BLaER1 (cell line): ENCODE measurements around the gene USP6NL.

Experiments used
- H3K27ac ChIP-seq: shearing (Covaris generic); formaldehyde crosslinking; 2 replicates; pipeline ENCODE4 v1.8.1; 2022
- H3K27me3 ChIP-seq: shearing (Covaris generic); formaldehyde crosslinking; 2 replicates; pipeline ENCODE4 v1.8.1; 2022
- H3K36me3 ChIP-seq: shearing (Covaris generic); formaldehyde crosslinking; 2 replicates; pipeline ENCODE4 v1.8.1; 2022
- H3K4me1 ChIP-seq: shearing (Covaris generic); formaldehyde crosslinking; 2 replicates; pipeline ENCODE4 v1.8.1; 2022
- H3K4me2 ChIP-seq: shearing (Covaris generic); formaldehyde crosslinking; 2 replicates; pipeline ENCODE4 v1.8.1; 2022
- H3K4me3 ChIP-seq: shearing (Covaris generic); formaldehyde crosslinking; 2 replicates; pipeline ENCODE4 v1.8.1; 2022
- H3K9ac ChIP-seq: shearing (Covaris generic); formaldehyde crosslinking; 2 replicates; pipeline ENCODE4 v1.8.1; 2022
- H3K9me3 ChIP-seq: shearing (Covaris generic); formaldehyde crosslinking; 2 replicates; pipeline ENCODE4 v1.8.1; 2022
- H4K20me1 ChIP-seq: shearing (Covaris generic); formaldehyde crosslinking; 2 replicates; pipeline ENCODE4 v1.8.1; 2022
- Cebpa-rat ChIP-seq: shearing (Covaris generic); IDR thresholded peaks from 2 replicates; pipeline ENCODE4 v1.8.1; 2022

Gene USP6NL

DNA sequence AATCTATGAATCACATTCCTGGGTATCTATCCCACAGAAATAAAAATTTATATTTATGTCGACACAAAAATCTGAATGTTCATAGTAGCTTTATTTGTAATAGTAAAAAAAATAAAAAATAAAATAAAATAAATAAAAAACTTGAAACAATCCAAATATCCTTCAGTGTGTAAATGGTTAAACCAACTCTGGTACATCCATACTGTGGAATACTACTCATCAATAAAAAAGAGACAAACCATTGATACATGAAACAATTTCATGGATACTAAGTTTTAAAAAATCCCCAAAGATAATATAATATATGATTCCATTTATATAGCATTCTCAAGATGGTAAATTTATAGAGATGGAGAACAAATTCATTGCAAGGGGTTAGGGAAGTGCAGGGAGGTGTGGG is 48.6 kb downstream of the USP6NL start:
- no peak overlapping the region for H3K9ac ChIP-seq
- H3K9me3 ChIP-seq = peaks cover 24% of the 10 kb centered on the region
- peaks cover 53% of the 10 kb centered on the region for H4K20me1 ChIP-seq
- no peak overlapping the region for H3K27ac ChIP-seq
- no peaks in the 10 kb centered on the region for H3K27me3 ChIP-seq
- no peak overlapping the region for H3K4me3 ChIP-seq
- H3K4me1 ChIP-seq = peaks cover 20% of the 10 kb centered on the region
- peaks cover 40% of the 10 kb centered on the region for H3K36me3 ChIP-seq
- no peak for TF ChIP-seq Cebpa-rat
- no peak overlapping the region for H3K4me2 ChIP-seq

DNA sequence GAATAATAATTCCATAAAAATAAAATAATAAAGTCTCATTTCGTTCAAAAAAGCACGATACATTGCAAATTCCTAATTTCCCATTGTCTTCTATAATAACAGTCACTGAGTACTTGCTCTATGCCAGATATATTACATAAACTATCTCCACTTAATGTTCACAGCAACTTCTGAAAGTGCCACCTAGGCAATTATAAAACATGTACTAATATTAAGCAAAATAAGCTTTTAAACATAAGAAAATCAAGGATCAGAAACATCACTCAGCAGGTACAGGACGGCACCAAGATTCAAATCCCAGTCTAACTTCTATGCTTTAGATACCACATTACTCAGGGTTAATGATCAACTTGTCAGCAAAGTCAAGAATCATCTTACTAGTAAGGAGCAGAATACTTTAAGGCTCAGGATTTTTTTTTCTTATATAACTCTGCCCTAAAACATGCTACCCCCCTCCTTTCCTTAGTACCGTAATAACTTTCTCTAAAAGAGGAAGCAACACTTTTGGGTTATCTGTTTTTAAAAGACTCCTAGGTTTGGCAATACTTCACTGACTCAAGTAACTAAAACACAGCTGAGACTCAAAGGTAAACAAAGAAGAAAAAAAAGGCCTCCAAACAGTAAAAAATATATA is 51.3 kb downstream of the USP6NL start:
- TF ChIP-seq Cebpa-rat = no peak
- H3K27ac ChIP-seq = no peak overlapping the region
- H3K9ac ChIP-seq = no peak overlapping the region
- H3K27me3 ChIP-seq = no peaks in the 10 kb centered on the region
- peaks cover 20% of the 10 kb centered on the region for H3K4me1 ChIP-seq
- peaks cover 34% of the 10 kb centered on the region for H3K36me3 ChIP-seq
- no peak overlapping the region for H3K4me3 ChIP-seq
- peak overlapping the region; percentile 11; the same call in 1 of the 2 replicates for H3K4me2 ChIP-seq
- peaks cover 33% of the 10 kb centered on the region; the same call in 1 of the 2 replicates for H4K20me1 ChIP-seq
- peaks cover 37% of the 10 kb centered on the region for H3K9me3 ChIP-seq

DNA sequence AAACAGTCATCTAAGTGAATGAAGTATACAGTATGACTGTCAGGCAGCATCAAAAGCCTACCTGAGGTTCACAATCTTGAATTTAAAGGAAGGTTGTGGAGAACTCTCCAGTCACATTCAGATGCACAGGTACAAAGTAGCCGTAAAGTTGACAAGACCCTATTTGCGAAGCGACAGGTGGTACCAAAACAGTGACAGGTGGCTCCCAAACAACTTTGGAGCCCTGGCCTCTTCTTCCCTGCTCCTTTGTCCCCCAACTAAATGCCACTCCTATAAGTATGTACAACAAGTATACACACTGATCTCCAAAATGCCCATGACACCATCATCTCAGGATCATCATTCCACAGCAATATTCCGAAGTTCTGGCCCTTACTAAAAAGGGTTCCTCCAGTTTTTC is 53.5 kb downstream of the USP6NL start:
- Histone ChIP-seq H3K9ac (no peak overlapping the region), H3K4me1 (peaks cover 37% of the 10 kb centered on the region), H4K20me1 (peaks cover 32% of the 10 kb centered on the region; the same call in 1 of the 2 replicates), H3K27me3 (no peaks in the 10 kb centered on the region), H3K4me3 (no peak overlapping the region), H3K36me3 (peaks cover 21% of the 10 kb centered on the region), H3K9me3 (peaks cover 30% of the 10 kb centered on the region), H3K27ac (no peak overlapping the region), H3K4me2 (no peak overlapping the region)
- no peak for TF ChIP-seq Cebpa-rat

DNA sequence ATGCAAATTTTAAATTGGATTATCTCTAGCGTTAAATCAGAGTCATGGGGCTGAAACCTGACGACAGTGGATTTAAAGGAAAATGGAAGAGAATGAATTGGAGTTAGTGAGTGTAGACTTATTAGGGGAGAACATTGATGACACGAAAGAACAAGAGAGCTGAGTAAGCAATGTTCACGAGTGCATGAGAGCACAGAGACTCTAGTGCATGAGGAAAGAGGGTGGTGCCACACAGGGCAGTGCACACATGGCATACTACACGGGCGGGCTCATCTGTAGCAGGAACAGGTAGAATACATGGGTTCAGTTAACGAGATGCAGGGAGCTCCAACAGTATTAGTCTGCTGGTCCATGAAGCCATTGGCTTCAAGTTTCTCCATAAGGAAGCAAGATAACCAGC is 53.9 kb downstream of the USP6NL start:
- H3K9me3 ChIP-seq = peaks cover 33% of the 10 kb centered on the region
- H3K36me3 ChIP-seq = peaks cover 18% of the 10 kb centered on the region
- no peak for TF ChIP-seq Cebpa-rat
- H3K4me1 ChIP-seq = peaks cover 37% of the 10 kb centered on the region
- no peak overlapping the region for H3K27ac ChIP-seq
- H3K9ac ChIP-seq = no peak overlapping the region
- H3K4me2 ChIP-seq = no peak overlapping the region
- no peaks in the 10 kb centered on the region for H3K27me3 ChIP-seq
- H4K20me1 ChIP-seq = peaks cover 32% of the 10 kb centered on the region; the same call in 1 of the 2 replicates
- no peak overlapping the region for H3K4me3 ChIP-seq

DNA sequence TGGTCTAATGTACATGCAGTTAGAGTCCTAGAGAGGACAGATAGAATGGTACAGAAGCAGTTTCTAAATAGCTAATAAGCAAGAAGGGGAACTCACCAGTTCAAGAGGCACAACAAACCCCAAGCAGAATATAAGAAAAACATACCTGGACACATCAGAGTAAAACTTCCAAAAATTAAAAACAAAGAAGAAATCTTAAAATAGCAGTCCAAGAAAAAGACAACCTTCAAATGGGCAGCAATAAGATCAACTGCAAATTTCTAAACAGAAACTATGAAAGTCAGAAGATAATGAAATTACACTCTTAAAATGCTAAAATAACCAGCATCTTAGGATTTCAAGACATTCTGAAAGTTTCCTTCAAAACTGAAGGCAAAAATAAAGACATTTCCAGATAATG is 55.9 kb downstream of the USP6NL start:
- Histone ChIP-seq H3K9me3 (peaks cover 44% of the 10 kb centered on the region), H3K27ac (no peak overlapping the region), H3K4me2 (no peak overlapping the region), H3K4me1 (peaks cover 27% of the 10 kb centered on the region), H3K4me3 (no peak overlapping the region), H3K36me3 (peaks cover 10% of the 10 kb centered on the region), H4K20me1 (peaks cover 23% of the 10 kb centered on the region; the same call in 1 of the 2 replicates), H3K27me3 (no peaks in the 10 kb centered on the region), H3K9ac (no peak overlapping the region)
- no peak for TF ChIP-seq Cebpa-rat

DNA sequence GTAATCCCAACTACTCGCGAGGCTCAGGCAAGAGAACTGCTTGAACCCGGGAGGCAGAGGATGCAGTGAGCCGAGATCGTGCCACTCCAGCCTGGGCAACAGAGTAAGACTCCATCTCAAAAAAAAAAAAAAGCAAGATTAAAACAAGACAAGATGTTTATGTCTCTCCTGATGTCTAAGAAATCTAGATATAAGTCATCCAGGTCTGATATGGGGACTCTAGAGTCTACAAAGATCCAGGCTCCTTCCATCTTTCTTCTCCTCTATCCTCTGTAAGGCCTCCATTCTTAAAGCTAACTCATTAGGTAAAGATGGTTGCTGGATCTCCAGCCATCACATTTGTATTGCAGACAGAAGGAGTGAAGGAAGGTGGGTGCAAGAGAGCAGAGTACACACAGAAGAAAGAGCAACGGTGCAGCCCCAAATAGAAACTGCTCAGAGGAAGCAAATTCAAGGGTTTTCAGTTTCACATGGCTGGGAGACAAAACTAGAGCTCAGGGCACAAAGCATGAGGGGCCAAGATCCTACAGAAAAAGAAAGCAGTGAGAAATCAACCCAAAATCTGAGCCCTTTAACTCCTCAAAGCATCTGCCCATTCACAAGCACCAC is 57.6 kb downstream of the USP6NL start:
- Histone ChIP-seq H3K9me3 (peaks cover 46% of the 10 kb centered on the region), H3K27me3 (no peaks in the 10 kb centered on the region), H3K4me2 (peak overlapping the region; percentile 72), H3K4me1 (peaks cover 34% of the 10 kb centered on the region), H3K9ac (peak overlapping the region; percentile 50; the same call in 1 of the 2 replicates), H3K36me3 (peaks cover 10% of the 10 kb centered on the region), H4K20me1 (peaks cover 14% of the 10 kb centered on the region; the same call in 1 of the 2 replicates), H3K27ac (peak overlapping the region; percentile 62; the same call in 1 of the 2 replicates), H3K4me3 (no peak overlapping the region)
- TF ChIP-seq Cebpa-rat = no peak

DNA sequence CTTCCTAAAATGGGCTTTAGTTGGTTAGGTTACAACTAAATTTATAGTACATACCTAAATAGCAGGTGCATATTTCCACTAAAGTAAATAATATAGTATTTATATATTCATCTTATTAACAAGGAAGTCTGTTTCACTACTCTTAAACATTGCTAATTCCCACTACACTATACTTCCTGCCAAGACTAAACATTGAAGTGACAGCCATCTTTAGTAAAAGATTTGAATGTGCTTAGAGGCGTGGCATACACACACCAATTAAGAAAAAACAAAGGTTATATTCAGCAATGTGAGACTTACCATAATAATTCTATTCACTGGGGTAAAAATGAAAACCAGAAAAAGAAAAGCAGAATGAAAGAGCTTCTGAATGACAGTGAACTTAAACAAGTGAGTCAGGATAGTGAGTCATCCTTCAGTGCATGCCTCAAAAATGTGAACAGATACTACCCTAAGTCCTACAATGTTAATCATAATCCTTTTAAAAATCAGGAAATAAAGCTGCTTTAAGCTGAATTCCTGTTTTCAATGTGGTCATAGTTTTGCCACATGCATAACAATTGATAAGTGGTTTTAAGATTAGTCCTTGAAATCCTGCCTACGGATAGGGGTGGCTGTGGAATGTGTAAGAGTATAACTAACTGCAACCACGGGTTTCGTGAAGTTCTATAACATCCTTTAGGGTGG is 59.4 kb downstream of the USP6NL start:
- Histone ChIP-seq H3K4me1 (peaks cover 40% of the 10 kb centered on the region), H3K36me3 (no peaks in the 10 kb centered on the region), H4K20me1 (peaks cover 6% of the 10 kb centered on the region; the same call in 1 of the 2 replicates), H3K4me3 (no peak overlapping the region), H3K9ac (no peak overlapping the region), H3K27ac (no peak overlapping the region), H3K9me3 (peaks cover 36% of the 10 kb centered on the region), H3K27me3 (no peaks in the 10 kb centered on the region), H3K4me2 (no peak overlapping the region)
- no peak for TF ChIP-seq Cebpa-rat

DNA sequence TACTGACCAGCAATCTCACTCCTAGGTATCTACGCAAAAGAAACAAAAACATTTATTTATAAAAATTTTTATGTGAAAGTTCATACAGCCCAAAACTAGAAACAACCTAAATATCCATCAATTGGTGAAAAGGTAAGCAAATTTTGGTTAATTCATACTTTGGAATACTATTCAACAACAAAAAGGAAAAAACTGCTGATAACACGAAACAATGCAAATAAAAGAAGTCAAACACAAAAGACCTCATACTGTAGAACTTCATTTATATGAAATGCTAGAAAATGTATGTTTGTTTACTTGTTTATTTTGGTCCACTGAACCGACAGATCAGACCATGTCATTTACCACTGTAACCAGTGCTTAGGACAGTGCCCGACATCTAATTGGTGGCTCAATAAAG is 60.3 kb downstream of the USP6NL start:
- H3K9ac ChIP-seq = no peak overlapping the region
- no peak overlapping the region for H3K4me3 ChIP-seq
- peaks cover 31% of the 10 kb centered on the region for H3K9me3 ChIP-seq
- H3K27me3 ChIP-seq = no peaks in the 10 kb centered on the region
- no peaks in the 10 kb centered on the region for H3K36me3 ChIP-seq
- peaks cover 40% of the 10 kb centered on the region for H3K4me1 ChIP-seq
- H3K4me2 ChIP-seq = no peak overlapping the region
- TF ChIP-seq Cebpa-rat = no peak
- no peak overlapping the region for H3K27ac ChIP-seq
- peaks cover 8% of the 10 kb centered on the region; the same call in 1 of the 2 replicates for H4K20me1 ChIP-seq

DNA sequence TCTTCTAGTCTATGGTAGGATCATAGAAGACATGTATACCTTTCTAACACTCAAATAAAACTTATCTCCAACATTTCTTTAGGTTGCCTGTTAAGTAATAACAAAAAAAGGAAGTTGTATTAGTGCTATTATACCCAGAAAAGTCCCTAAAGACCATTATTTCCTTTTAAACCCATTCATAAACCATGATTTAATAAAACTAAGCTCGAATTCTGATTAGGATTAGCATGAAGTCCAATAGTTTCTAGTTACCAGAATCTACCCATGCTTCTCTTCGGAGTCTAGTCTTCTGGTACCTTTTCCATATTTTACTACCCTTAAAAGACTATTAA is 62.7 kb downstream of the USP6NL start:
- no peak overlapping the region for H3K4me3 ChIP-seq
- H3K9me3 ChIP-seq = peaks cover 19% of the 10 kb centered on the region
- no peak overlapping the region for H3K27ac ChIP-seq
- no peak for TF ChIP-seq Cebpa-rat
- H4K20me1 ChIP-seq = peaks cover 31% of the 10 kb centered on the region
- H3K9ac ChIP-seq = no peak overlapping the region
- no peaks in the 10 kb centered on the region for H3K27me3 ChIP-seq
- peak overlapping the region; percentile 18; the same call in 1 of the 2 replicates for H3K4me2 ChIP-seq
- peaks cover 26% of the 10 kb centered on the region for H3K4me1 ChIP-seq
- no peaks in the 10 kb centered on the region for H3K36me3 ChIP-seq
